Liver (tissue), 9 donors: Measurements from ENCODE around the gene ANKRD29. TPM values are rescaled to one million over a fixed set of nuclear protein-coding genes. Genes with fewer than 3 reads are reported as not detected.

Experiments used
- DNase-seq: peaks from one replicate; pipeline ENCODE4 v3.0.0-alpha.2; 2017; ENCODE audit warnings: low spot score
- H3K27ac ChIP-seq, 2 donors: one replicate each; pipeline ENCODE4 v1.7.0; 2013; ENCODE audit warnings: inconsistent platforms in 2 of 2, low read length in 2 of 2, control low read depth in 1 of 2, low read depth in 1 of 2, mild to moderate bottlenecking in 1 of 2
- H3K27me3 ChIP-seq, 4 donors: one replicate each; pipeline versions ENCODE4 v1.6.1 to v1.7.0; 2013; ENCODE audit warnings: low read length in 3 of 4, inconsistent platforms in 1 of 4, mild to moderate bottlenecking in 1 of 4, moderate library complexity in 1 of 4; ENCODE audit not compliant: control insufficient read depth in 4 of 4, insufficient read depth in 4 of 4
- H3K36me3 ChIP-seq, 4 donors: one replicate each; pipeline versions ENCODE4 v1.6.1 to v1.7.0; 2013; ENCODE audit warnings: low read length in 3 of 4, mild to moderate bottlenecking in 3 of 4, low read depth in 1 of 4, moderate library complexity in 1 of 4; ENCODE audit not compliant: control insufficient read depth in 4 of 4, insufficient read depth in 3 of 4
- H3K4me1 ChIP-seq, 4 donors: one replicate each; pipeline versions ENCODE4 v1.6.1 to v1.7.0; 2013; ENCODE audit warnings: low read length in 3 of 4, mild to moderate bottlenecking in 3 of 4, moderate library complexity in 1 of 4; ENCODE audit not compliant: control insufficient read depth in 4 of 4, insufficient read depth in 4 of 4
- H3K4me3 ChIP-seq, 3 donors: one replicate each; pipeline versions ENCODE4 v1.6.1 to v1.7.0; 2013; ENCODE audit warnings: low read length in 3 of 3, control low read depth in 1 of 3, low read depth in 1 of 3, mild to moderate bottlenecking in 1 of 3
- H3K9ac ChIP-seq, 2 donors: one replicate each; pipeline ENCODE4 v1.7.0; 2013; ENCODE audit warnings: low read length in 2 of 2, mild to moderate bottlenecking in 2 of 2, moderate library complexity in 2 of 2, control low read depth in 1 of 2, low read depth in 1 of 2
- H3K9me3 ChIP-seq, 4 donors: one replicate each; pipeline versions ENCODE4 v1.6.1 to v1.7.0; 2013; ENCODE audit warnings: low read length in 3 of 4; ENCODE audit not compliant: control insufficient read depth in 4 of 4
- EGR1 ChIP-seq, 2 donors: IDR thresholded peaks; 2 replicates each; pipeline ENCODE4 v1.6.1; 2016 to 2018; ENCODE audit warnings: antibody characterized with exemption in 2 of 2, low read depth in 2 of 2
- FOXA1 ChIP-seq: IDR thresholded peaks from 2 replicates; pipeline ENCODE4 v1.6.1; 2016; ENCODE audit warnings: antibody characterized with exemption
- FOXA2 ChIP-seq: IDR thresholded peaks from 2 replicates; pipeline ENCODE4 v1.6.1; 2016; ENCODE audit warnings: antibody characterized with exemption
- GABPA ChIP-seq, 2 donors: IDR thresholded peaks in 1 of 2; conservative IDR thresholded peaks in 1 of 2; 2 replicates each; pipeline ENCODE4 v1.6.1; 2016; ENCODE audit warnings: antibody characterized with exemption in 2 of 2, mild to moderate bottlenecking in 1 of 2, moderate library complexity in 1 of 2
- HNF4A ChIP-seq, 2 donors: conservative IDR thresholded peaks; 2 replicates each; pipeline ENCODE4 v1.6.1; 2016; ENCODE audit warnings: antibody characterized with exemption in 2 of 2, mild to moderate bottlenecking in 2 of 2
- HNF4G ChIP-seq: IDR thresholded peaks from 2 replicates; pipeline ENCODE4 v1.6.1; 2016; ENCODE audit warnings: antibody characterized with exemption
- RAD21 ChIP-seq, 2 donors: IDR thresholded peaks; 2 replicates each; pipeline ENCODE4 v1.6.1; 2016; ENCODE audit warnings: antibody characterized with exemption in 2 of 2, mild to moderate bottlenecking in 2 of 2
- SP1 ChIP-seq: IDR thresholded peaks from 2 replicates; pipeline ENCODE4 v1.6.1; 2018; ENCODE audit warnings: antibody characterized with exemption, mild to moderate bottlenecking
- YY1 ChIP-seq: IDR thresholded peaks from 2 replicates; pipeline ENCODE4 v1.6.1; 2016; ENCODE audit warnings: antibody characterized with exemption, mild to moderate bottlenecking
- WGBS: extraction: QIAGEN DNeasy Blood & Tissue Kit; methylation state at CpG from one replicate; pipeline ENCODE4 v1.1.7; 2013; 5-methylcytosine and 5-hydroxymethylcytosine counted together
- polyA plus RNA-seq, 2 donors: library from polyadenylated mRNA; stranded (reverse) in 1 of 2; unstranded in 1 of 2; fragments of 200-250 nt in 1 of 2; fragments of >200 nt in 1 of 2; fragmentation: Nextera tagmentation in 1 of 2; extraction: Ambion mirVana in 1 of 2; gene quantifications; one replicate each; pipeline versions ENCODE4 v1.2.1 to v1.2.3, GENCODE V29; 2013 to 2015
- total RNA-seq, 2 donors: library from RNA; depleted of rRNA; stranded (reverse); fragments of >200 nt; gene quantifications; one replicate each; pipeline ENCODE4 v1.2.3, GENCODE V29; 2014
- TF ChIP-seq, protein P1 (sequence below): IDR thresholded peaks from 2 replicates; pipeline ENCODE4 v1.6.1; 2016; ENCODE audit warnings: antibody characterized with exemption, mild to moderate bottlenecking
- TF ChIP-seq, protein P2 (sequence below): IDR thresholded peaks from 2 replicates; pipeline ENCODE4 v1.6.1; 2016; ENCODE audit warnings: antibody characterized with exemption
- TF ChIP-seq, protein P3 (sequence below): fragments of 150-350 bp; IDR thresholded peaks from 2 replicates; pipeline ENCODE4 v1.5.1; 2017; ENCODE audit warnings: improper control_type of control experiment, low read depth, low read length; ENCODE audit not compliant: missing input control
- TF ChIP-seq, protein P4 (sequence below): IDR thresholded peaks from 2 replicates; pipeline ENCODE4 v1.6.1; 2016; ENCODE audit warnings: antibody characterized with exemption
- donor health status: healthy.
- donor health status: healthy.
- donor health status: healthy.
- donor health status: healthy.
- donor health status: healthy.

Gene ANKRD29
- total and polyA plus RNA-seq, 4 donors: 0.14 to 0.50 (median 0.33) TPM

DNA sequence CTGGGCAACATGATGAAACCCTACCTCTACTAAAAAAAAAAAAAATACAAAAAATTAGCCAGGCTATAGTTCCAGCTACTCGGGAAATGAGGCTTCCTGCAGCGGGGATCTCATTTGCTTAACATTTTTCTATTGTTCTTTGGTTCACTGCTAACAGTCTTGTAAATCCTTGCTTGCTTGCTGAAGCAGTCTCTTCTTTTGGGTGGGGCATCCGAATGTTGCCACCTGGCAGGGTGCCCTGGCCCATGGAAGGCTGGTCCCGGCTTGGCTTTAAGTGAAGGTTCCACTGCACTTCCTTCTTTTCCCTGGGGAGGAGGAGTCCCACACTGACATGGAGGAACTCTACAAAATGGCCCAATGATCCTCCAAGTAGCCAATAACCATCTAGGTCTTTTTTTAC is 6.0 kb upstream of the ANKRD29 start:
- 35% methylated on average over 4 of the region's 4 CpGs for WGBS

DNA sequence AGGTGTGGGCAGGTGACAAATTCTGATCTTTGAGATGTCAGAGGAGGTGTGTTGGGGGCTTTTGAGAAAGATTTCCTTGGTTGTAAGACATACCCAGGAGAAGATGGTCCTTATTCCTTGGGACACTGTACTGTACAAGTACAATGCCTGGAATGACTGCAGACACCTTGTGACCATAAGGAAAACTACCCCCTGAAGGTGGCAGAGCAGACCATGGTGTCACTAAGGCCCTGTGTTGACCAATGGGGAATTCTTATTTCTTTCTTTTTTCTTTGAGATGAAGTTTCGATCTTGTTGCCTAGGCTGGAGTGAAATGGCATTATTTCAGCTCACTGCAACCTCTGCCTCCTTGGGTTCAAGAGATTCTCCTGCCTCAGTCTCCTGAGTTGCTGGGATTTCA is 4.4 kb upstream of the ANKRD29 start:
- H3K27me3 ChIP-seq: no peaks in the 10 kb centered on the region
- no peak for TF ChIP-seq YY1
- no peaks in the 10 kb centered on the region for H3K36me3 ChIP-seq
- H3K4me1 ChIP-seq: peaks cover 0 to 11% (median 7%) of the 10 kb centered on the region in 4 donors
- H3K9me3 ChIP-seq: no peaks in the 10 kb centered on the region
- 85% methylated on average over 1 of the region's 1 CpG for WGBS
- H3K4me3 ChIP-seq: no peak overlapping the region
- DNase-seq: no peak
- no peak overlapping the region for H3K27ac ChIP-seq
- H3K9ac ChIP-seq: no peak overlapping the region

More for the DNA sequence above, 6.0 kb upstream of the ANKRD29 start:
- H3K4me1 ChIP-seq: no peaks in the 10 kb centered on the region
- no peaks in the 10 kb centered on the region for H3K36me3 ChIP-seq
- no peak for DNase-seq
- no peak overlapping the region for H3K9ac ChIP-seq
- no peak overlapping the region for H3K27ac ChIP-seq
- TF ChIP-seq FOXA1: no peak
- no peak for TF ChIP-seq HNF4A (conservative IDR thresholded peaks at IDR 0.05)
- no peak for TF ChIP-seq EGR1 (IDR thresholded peaks at IDR 0.05; ENCODE audit: low read depth in 2 of 2)
- TF ChIP-seq, protein P1, sequence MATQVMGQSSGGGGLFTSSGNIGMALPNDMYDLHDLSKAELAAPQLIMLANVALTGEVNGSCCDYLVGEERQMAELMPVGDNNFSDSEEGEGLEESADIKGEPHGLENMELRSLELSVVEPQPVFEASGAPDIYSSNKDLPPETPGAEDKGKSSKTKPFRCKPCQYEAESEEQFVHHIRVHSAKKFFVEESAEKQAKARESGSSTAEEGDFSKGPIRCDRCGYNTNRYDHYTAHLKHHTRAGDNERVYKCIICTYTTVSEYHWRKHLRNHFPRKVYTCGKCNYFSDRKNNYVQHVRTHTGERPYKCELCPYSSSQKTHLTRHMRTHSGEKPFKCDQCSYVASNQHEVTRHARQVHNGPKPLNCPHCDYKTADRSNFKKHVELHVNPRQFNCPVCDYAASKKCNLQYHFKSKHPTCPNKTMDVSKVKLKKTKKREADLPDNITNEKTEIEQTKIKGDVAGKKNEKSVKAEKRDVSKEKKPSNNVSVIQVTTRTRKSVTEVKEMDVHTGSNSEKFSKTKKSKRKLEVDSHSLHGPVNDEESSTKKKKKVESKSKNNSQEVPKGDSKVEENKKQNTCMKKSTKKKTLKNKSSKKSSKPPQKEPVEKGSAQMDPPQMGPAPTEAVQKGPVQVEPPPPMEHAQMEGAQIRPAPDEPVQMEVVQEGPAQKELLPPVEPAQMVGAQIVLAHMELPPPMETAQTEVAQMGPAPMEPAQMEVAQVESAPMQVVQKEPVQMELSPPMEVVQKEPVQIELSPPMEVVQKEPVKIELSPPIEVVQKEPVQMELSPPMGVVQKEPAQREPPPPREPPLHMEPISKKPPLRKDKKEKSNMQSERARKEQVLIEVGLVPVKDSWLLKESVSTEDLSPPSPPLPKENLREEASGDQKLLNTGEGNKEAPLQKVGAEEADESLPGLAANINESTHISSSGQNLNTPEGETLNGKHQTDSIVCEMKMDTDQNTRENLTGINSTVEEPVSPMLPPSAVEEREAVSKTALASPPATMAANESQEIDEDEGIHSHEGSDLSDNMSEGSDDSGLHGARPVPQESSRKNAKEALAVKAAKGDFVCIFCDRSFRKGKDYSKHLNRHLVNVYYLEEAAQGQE: no peak
- no peak for TF ChIP-seq GABPA (IDR thresholded peaks at IDR 0.05 in 1 of 2, conservative IDR thresholded peaks at IDR 0.05 in 1 of 2)
- no peak for TF ChIP-seq HNF4G
- no peak for TF ChIP-seq RAD21 (IDR thresholded peaks at IDR 0.05)
- TF ChIP-seq SP1: no peak
- TF ChIP-seq, protein P2, sequence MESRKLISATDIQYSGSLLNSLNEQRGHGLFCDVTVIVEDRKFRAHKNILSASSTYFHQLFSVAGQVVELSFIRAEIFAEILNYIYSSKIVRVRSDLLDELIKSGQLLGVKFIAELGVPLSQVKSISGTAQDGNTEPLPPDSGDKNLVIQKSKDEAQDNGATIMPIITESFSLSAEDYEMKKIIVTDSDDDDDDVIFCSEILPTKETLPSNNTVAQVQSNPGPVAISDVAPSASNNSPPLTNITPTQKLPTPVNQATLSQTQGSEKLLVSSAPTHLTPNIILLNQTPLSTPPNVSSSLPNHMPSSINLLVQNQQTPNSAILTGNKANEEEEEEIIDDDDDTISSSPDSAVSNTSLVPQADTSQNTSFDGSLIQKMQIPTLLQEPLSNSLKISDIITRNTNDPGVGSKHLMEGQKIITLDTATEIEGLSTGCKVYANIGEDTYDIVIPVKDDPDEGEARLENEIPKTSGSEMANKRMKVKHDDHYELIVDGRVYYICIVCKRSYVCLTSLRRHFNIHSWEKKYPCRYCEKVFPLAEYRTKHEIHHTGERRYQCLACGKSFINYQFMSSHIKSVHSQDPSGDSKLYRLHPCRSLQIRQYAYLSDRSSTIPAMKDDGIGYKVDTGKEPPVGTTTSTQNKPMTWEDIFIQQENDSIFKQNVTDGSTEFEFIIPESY: no peak
- no peak for TF ChIP-seq FOXA2
- TF ChIP-seq, protein P3, sequence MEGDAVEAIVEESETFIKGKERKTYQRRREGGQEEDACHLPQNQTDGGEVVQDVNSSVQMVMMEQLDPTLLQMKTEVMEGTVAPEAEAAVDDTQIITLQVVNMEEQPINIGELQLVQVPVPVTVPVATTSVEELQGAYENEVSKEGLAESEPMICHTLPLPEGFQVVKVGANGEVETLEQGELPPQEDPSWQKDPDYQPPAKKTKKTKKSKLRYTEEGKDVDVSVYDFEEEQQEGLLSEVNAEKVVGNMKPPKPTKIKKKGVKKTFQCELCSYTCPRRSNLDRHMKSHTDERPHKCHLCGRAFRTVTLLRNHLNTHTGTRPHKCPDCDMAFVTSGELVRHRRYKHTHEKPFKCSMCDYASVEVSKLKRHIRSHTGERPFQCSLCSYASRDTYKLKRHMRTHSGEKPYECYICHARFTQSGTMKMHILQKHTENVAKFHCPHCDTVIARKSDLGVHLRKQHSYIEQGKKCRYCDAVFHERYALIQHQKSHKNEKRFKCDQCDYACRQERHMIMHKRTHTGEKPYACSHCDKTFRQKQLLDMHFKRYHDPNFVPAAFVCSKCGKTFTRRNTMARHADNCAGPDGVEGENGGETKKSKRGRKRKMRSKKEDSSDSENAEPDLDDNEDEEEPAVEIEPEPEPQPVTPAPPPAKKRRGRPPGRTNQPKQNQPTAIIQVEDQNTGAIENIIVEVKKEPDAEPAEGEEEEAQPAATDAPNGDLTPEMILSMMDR: no peak
- no peak for TF ChIP-seq YY1
- TF ChIP-seq, protein P4, sequence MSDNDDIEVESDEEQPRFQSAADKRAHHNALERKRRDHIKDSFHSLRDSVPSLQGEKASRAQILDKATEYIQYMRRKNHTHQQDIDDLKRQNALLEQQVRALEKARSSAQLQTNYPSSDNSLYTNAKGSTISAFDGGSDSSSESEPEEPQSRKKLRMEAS: no peak
- no peak overlapping the region for H3K4me3 ChIP-seq
- no peaks in the 10 kb centered on the region for H3K9me3 ChIP-seq
- no peaks in the 10 kb centered on the region for H3K27me3 ChIP-seq
